K562 (cell line): ENCODE results near the gene COQ5. TPM values are rescaled to one million over a fixed set of nuclear protein-coding genes. Genes with fewer than 3 reads are reported as not detected.

Source experiments
- AFF1 ChIP-seq, 2 experiments: fragments of 450-650 bp; IDR thresholded peaks; 2 replicates each; pipeline ENCODE4 v1.6.1; 2018; ENCODE audit warnings: mild to moderate bottlenecking in 2 of 2, low read depth in 1 of 2; ENCODE audit not compliant: partially characterized antibody in 2 of 2
- ELK3 ChIP-seq: fragments of 450-650 bp; formaldehyde crosslinking; IDR thresholded peaks from 2 replicates; pipeline ENCODE4 v1.4.0; 2020; ENCODE audit warnings: mild to moderate bottlenecking
- FOSL1 ChIP-seq: fragments of 200-800 bp; sonication (Bioruptor generic); conservative IDR thresholded peaks from 2 replicates; pipeline ENCODE4 v1.6.1; 2016; ENCODE audit warnings: missing genetic modification characterization, missing compliant biosample characterization
- GATAD2A ChIP-seq: fragments of 450-650 bp; IDR thresholded peaks from 2 replicates; pipeline ENCODE4 v1.6.1; 2017
- IRF1 ChIP-seq: sonication (generic); formaldehyde crosslinking; IDR thresholded peaks from 2 replicates; pipeline ENCODE4 v1.8.0; 2022; ENCODE audit warnings: missing genetic modification reagents, mild to moderate bottlenecking, borderline replicate concordance
- KAT7 ChIP-seq: sonication (generic); formaldehyde crosslinking; IDR thresholded peaks from 2 replicates; pipeline ENCODE4 v1.8.0; 2022; ENCODE audit warnings: missing genetic modification reagents, mild to moderate bottlenecking, borderline replicate concordance
- MNT ChIP-seq, 2 experiments: fragments of 450-650 bp; conservative IDR thresholded peaks; 2 replicates each; pipeline ENCODE4 v1.6.1; 2017; ENCODE audit warnings: mild to moderate bottlenecking in 2 of 2, moderate library complexity in 2 of 2
- NFE2 ChIP-seq: IDR thresholded peaks from 2 replicates; pipeline ENCODE4 v1.6.1; 2014; ENCODE audit warnings: antibody characterized with exemption, low read depth
- NFRKB ChIP-seq: fragments of 450-650 bp; IDR thresholded peaks from 2 replicates; pipeline ENCODE4 v1.6.1; 2016; ENCODE audit warnings: low read depth
- PHF20 ChIP-seq: fragments of 450-650 bp; IDR thresholded peaks from 2 replicates; pipeline ENCODE4 v1.6.1; 2018; ENCODE audit not compliant: partially characterized antibody
- POLR2AphosphoS5 ChIP-seq: IDR thresholded peaks from 2 replicates; pipeline ENCODE4 v1.6.1; 2011; ENCODE audit warnings: mild to moderate bottlenecking, low read depth, low read length, moderate library complexity; ENCODE audit not compliant: control insufficient read depth, insufficient read depth
- RBFOX2 ChIP-seq: fragments of 200-400 bp; formaldehyde crosslinking; IDR thresholded peaks from 2 replicates; pipeline ENCODE4 v1.6.1; 2017; ENCODE audit warnings: low read depth, mild to moderate bottlenecking, low read length, moderate library complexity
- TAF1 ChIP-seq: IDR thresholded peaks from 2 replicates; pipeline ENCODE4 v1.6.1; 2011; ENCODE audit warnings: mild to moderate bottlenecking, low read length, moderate library complexity; ENCODE audit not compliant: insufficient read depth, control insufficient read depth, severe bottlenecking; ENCODE audit errors: extremely low read depth
- TGIF2 ChIP-seq: sonication (generic); formaldehyde crosslinking; IDR thresholded peaks from 2 replicates; pipeline ENCODE4 v1.8.1; 2022; ENCODE audit warnings: mild to moderate bottlenecking, missing genetic modification reagents, moderate library complexity
- U2AF1 ChIP-seq: fragments of 200-400 bp; formaldehyde crosslinking; optimal IDR thresholded peaks from 2 replicates; pipeline ENCODE3; 2017; ENCODE audit warnings: mild to moderate bottlenecking, low read depth, low read length, moderate library complexity
- YY1 ChIP-seq, 3 experiments: IDR thresholded peaks; 2 replicates each; pipeline ENCODE4 v1.6.1; 2011; ENCODE audit warnings: low read length in 2 of 3, mild to moderate bottlenecking in 2 of 3, moderate library complexity in 2 of 3, borderline replicate concordance in 1 of 3, control low read depth in 1 of 3, low read depth in 1 of 3; ENCODE audit not compliant: insufficient read depth in 3 of 3, insufficient replicate concordance in 2 of 3, control insufficient read depth in 1 of 3, insufficient read length in 1 of 3; ENCODE audit errors: extremely low read depth in 1 of 3
- ZNF77 ChIP-seq: fragments of 250-450 bp; sonication (Bioruptor Pico); IDR thresholded peaks from 2 replicates; pipeline ENCODE4 v1.5.0; 2020
- polyA plus RNA-seq, 8 experiments: library from polyadenylated mRNA; depleted of rRNA in 4 of 8; stranded (reverse) in 5 of 8; unstranded in 3 of 8; fragments of >200 nt; fragmentation: Nextera tagmentation in 2 of 8; fragmentation: Illumina TruSeq in 1 of 8; extraction: Ambion mirVana in 2 of 8; extraction: Trizol in 1 of 8; gene quantifications; 2 replicates each; pipeline versions ENCODE4 v1.2.1 to v1.2.3, GENCODE V29; 2011 to 2014; ENCODE audit warnings: inconsistent platforms in 1 of 8, missing spikeins in 1 of 8
- total RNA-seq, 7 experiments: library from RNA; depleted of rRNA in 6 of 7; stranded (reverse); fragments of >200 nt in 6 of 7; fragmentation: Illumina TruSeq in 2 of 7; extraction: Trizol in 2 of 7; gene quantifications; 2 replicates each; pipeline versions ENCODE4 v1.2.1 to v1.2.3, GENCODE V29; 2011 to 2021; ENCODE audit warnings: low replicate concordance in 1 of 7

Gene COQ5
- total and polyA plus RNA-seq, 9 of the 15 experiments (the other 6 are each of a cell fraction or from before 2014, with no cell fraction given) = 19.2 to 59.7 (median 30.4) TPM

- TF ChIP-seq FOSL1 (tag) = peak; percentile 91
- TF ChIP-seq IRF1 (CRISPR knock-in tag) = no peak
- peak; percentile 61; the same call in 1 of the 2 replicates for TF ChIP-seq POLR2AphosphoS5
- TF ChIP-seq GATAD2A = peak; percentile 46; the same call in 1 of the 2 replicates
- TF ChIP-seq PHF20 = peak; percentile 9
- 0 out of 2 replicates have a peak, but pooled peaks have one; percentile 23 for TF ChIP-seq NFE2
- TF ChIP-seq KAT7 (CRISPR knock-in tag) = peak; percentile 73; the same call in 1 of the 2 replicates
- no peak for TF ChIP-seq AFF1 (IDR thresholded peaks at IDR 0.05; ENCODE audit: low read depth in 1 of 2, partially characterized antibody in 2 of 2)
- TF ChIP-seq TGIF2 (CRISPR knock-in tag) = 0 out of 2 replicates have a peak, but pooled peaks have one; percentile 54
- peak; percentile 91 for TF ChIP-seq RBFOX2
- peak; percentile 71 for TF ChIP-seq U2AF1
- peak in 1 of 3 experiments; percentile 23 for TF ChIP-seq YY1 (IDR thresholded peaks at IDR 0.05; ENCODE audit: borderline replicate concordance in 1 of 3, control insufficient read depth in 1 of 3, extremely low read depth in 1 of 3, insufficient read depth in 3 of 3, insufficient read length in 1 of 3, insufficient replicate concordance in 2 of 3, low read depth in 1 of 3, low read length in 2 of 3)
- TF ChIP-seq ELK3 (CRISPR knock-in tag) = no peak
- TF ChIP-seq MNT (conservative IDR thresholded peaks at IDR 0.05) = peak in 1 of 2 experiments; percentile 56; a peak in 2 of 4 replicates
- TF ChIP-seq NFRKB = 0 out of 2 replicates have a peak, but pooled peaks have one; percentile 10
- TF ChIP-seq ZNF77 = no peak
- TF ChIP-seq TAF1 = peak; percentile 57
Measured at GRCh38 chr12:120534703-120535655, 6.0 kb upstream of the COQ5 start (continued).
